Breast epithelium (tissue), 3 donors: ENCODE measurements around the gene G0S2.

Experiments
- POLR2A ChIP-seq: fragments of 450-650 bp; IDR thresholded peaks from one replicate; pipeline ENCODE4 v1.6.1; 2016; ENCODE audit warnings: antibody characterized with exemption, mild to moderate bottlenecking, moderate library complexity
- POLR2AphosphoS5 ChIP-seq, 3 donors: sonication (generic); formaldehyde crosslinking; IDR thresholded peaks; one replicate each; pipeline ENCODE4 v1.6.1; 2017; ENCODE audit warnings: antibody characterized with exemption in 3 of 3
- TF ChIP-seq, protein P1 (sequence below), 3 donors: fragments of 450-650 bp; IDR thresholded peaks; one replicate each; pipeline ENCODE4 v1.5.1; 2016 to 2017; ENCODE audit warnings: antibody characterized with exemption in 3 of 3, mild to moderate bottlenecking in 3 of 3, moderate library complexity in 3 of 3

DNA sequence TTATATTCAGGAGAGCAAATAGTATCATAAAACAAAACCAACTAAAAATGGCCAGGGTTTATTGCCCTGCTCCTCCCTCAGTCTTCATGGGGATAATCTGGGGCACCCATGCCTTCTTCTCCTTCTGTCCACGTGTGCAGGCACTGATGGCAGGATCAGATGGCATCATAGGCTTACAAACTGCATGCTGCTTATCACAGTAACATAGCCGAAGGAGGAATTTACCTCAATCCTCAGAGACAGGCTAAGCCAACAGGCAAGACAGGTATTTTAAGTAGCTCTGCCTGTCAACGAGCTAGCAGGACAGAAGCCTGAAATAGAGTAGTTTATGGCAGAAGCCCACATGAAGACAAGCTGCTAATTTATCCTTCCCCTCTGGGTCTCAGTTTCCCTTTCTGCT, 32.4 kb upstream of the G0S2 start:
- TF ChIP-seq, protein P1, sequence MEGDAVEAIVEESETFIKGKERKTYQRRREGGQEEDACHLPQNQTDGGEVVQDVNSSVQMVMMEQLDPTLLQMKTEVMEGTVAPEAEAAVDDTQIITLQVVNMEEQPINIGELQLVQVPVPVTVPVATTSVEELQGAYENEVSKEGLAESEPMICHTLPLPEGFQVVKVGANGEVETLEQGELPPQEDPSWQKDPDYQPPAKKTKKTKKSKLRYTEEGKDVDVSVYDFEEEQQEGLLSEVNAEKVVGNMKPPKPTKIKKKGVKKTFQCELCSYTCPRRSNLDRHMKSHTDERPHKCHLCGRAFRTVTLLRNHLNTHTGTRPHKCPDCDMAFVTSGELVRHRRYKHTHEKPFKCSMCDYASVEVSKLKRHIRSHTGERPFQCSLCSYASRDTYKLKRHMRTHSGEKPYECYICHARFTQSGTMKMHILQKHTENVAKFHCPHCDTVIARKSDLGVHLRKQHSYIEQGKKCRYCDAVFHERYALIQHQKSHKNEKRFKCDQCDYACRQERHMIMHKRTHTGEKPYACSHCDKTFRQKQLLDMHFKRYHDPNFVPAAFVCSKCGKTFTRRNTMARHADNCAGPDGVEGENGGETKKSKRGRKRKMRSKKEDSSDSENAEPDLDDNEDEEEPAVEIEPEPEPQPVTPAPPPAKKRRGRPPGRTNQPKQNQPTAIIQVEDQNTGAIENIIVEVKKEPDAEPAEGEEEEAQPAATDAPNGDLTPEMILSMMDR (IDR thresholded peaks at IDR 0.05), result no peak
- no peak for TF ChIP-seq POLR2A
- no peak for TF ChIP-seq POLR2AphosphoS5 (IDR thresholded peaks at IDR 0.05)
